Transverse colon (tissue), 4 donors: ENCODE data around the gene SEPTIN7. TPM values are rescaled to one million over a fixed set of nuclear protein-coding genes. Genes with fewer than 3 reads are reported as not detected.

ENCODE experiments used
- DNase-seq: peaks from one replicate; pipeline ENCODE4 v3.0.0-alpha.2; 2019
- H3K27ac ChIP-seq, 4 donors: fragments of 200-600 bp; sonication (generic); 2 replicates each; pipeline ENCODE4 v1.5.1; 2016 to 2018; ENCODE audit warnings: inconsistent platforms in 4 of 4
- H3K27me3 ChIP-seq: fragments of 200-600 bp; sonication (generic); 2 replicates; pipeline ENCODE4 v1.5.1; 2017; ENCODE audit warnings: inconsistent platforms
- H3K36me3 ChIP-seq, 4 donors: fragments of 200-600 bp; sonication (generic); 2 replicates each; pipeline ENCODE4 v1.5.1; 2017 to 2019; ENCODE audit warnings: inconsistent platforms in 4 of 4
- H3K4me1 ChIP-seq, 4 donors: fragments of 200-600 bp; sonication (generic); 2 replicates each; pipeline ENCODE4 v1.5.1; 2017 to 2020; ENCODE audit warnings: inconsistent platforms in 4 of 4
- H3K4me3 ChIP-seq, 4 donors: fragments of 200-600 bp; sonication (generic); 1 replicate in 1 of 4; 2 replicates in 3 of 4; pipeline versions ENCODE4 v1.5.1 to v1.6.1; 2017 to 2019; ENCODE audit warnings: inconsistent platforms in 4 of 4
- H3K9me3 ChIP-seq, 2 donors: fragments of 200-600 bp; sonication (generic); 2 replicates each; pipeline ENCODE4 v1.5.1; 2017 to 2019; ENCODE audit warnings: inconsistent platforms in 2 of 2
- EP300 ChIP-seq: sonication (generic); formaldehyde crosslinking; IDR thresholded peaks from one replicate; pipeline ENCODE4 v1.6.1; 2017; ENCODE audit warnings: antibody characterized with exemption, low read depth
- POLR2A ChIP-seq: fragments of 450-650 bp; IDR thresholded peaks from one replicate; pipeline ENCODE4 v1.6.1; 2016; ENCODE audit warnings: antibody characterized with exemption, mild to moderate bottlenecking, moderate library complexity
- POLR2AphosphoS5 ChIP-seq, 3 donors: sonication (generic); formaldehyde crosslinking; IDR thresholded peaks; one replicate each; pipeline ENCODE4 v1.6.1; 2016; ENCODE audit warnings: antibody characterized with exemption in 3 of 3
- WGBS, 2 donors: methylation state at CpG; one replicate each; pipeline ENCODE4 v1.1.5; 2018; ENCODE audit warnings: low coverage in 1 of 2; 5-methylcytosine and 5-hydroxymethylcytosine counted together
- in situ Hi-C, 4 donors: fragments of 200-750 bp; cut with MboI; loops; one replicate each; pipeline versions ENCODE4 v1.15.0 to v1.15.1; 2017; ENCODE audit warnings: low sequenced_read_pairs in 3 of 4, low pct_ligation_motif_present in 1 of 4, low pct_unique_long_range_greater_than_20kb in 1 of 4
- intact Hi-C: fragments of 100-400 bp; cut with DNase I; formaldehyde crosslinking; loops from one replicate; pipeline ENCODE4 v1.15.1; 2023; ENCODE audit warnings: low total_unique reads
- total RNA-seq, 4 donors: library from RNA; depleted of rRNA; stranded (reverse); fragments of >200 nt; gene quantifications; one replicate each; pipeline ENCODE4 v1.1.0, GENCODE V29; 2016
- TF ChIP-seq, protein P1 (sequence below), 5 experiments: fragments of 200-600 bp in 3 of 5; fragments of 450-650 bp in 2 of 5; sonication (generic) in 3 of 5; IDR thresholded peaks; 1 replicate in 2 of 5; 2 replicates in 3 of 5; pipeline ENCODE4 v1.5.1; 2016 to 2017; ENCODE audit warnings: antibody characterized with exemption in 5 of 5, inconsistent platforms in 3 of 5, mild to moderate bottlenecking in 2 of 5, moderate library complexity in 1 of 5

Gene SEPTIN7
- total RNA-seq, 4 donors from 2014 or later: 73.2 to 131 (median 101) TPM

DNA sequence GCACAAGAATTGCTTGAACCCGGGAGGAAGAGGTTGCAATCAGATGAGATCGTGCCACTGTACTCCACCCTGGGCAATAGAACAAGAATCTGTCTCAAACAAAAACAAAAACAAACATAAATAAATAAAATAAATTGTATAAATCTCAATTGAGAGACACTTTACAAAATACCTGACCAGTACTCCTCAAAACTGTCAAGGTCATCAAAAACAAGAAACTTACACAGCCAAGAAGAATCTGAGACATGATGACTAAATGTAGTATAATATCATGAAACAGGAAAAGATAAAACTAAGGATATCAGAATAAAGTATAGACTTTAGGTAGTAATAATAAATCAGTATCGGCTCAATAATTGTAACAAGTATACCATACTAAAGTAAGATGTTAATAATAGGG lies 26.9 kb upstream of the SEPTIN7 start:
- intact Hi-C loops (no loop called here), in situ Hi-C loops (no loop called here)
- Histone ChIP-seq H3K27ac (no peak overlapping the region), H3K36me3 (no peaks in the 10 kb centered on the region), H3K27me3 (no peaks in the 10 kb centered on the region), H3K4me1 (no peaks in the 10 kb centered on the region), H3K9me3 (no peaks in the 10 kb centered on the region), H3K4me3 (no peak overlapping the region)
- TF ChIP-seq POLR2AphosphoS5 (IDR thresholded peaks at IDR 0.05): no peak
- TF ChIP-seq, protein P1, sequence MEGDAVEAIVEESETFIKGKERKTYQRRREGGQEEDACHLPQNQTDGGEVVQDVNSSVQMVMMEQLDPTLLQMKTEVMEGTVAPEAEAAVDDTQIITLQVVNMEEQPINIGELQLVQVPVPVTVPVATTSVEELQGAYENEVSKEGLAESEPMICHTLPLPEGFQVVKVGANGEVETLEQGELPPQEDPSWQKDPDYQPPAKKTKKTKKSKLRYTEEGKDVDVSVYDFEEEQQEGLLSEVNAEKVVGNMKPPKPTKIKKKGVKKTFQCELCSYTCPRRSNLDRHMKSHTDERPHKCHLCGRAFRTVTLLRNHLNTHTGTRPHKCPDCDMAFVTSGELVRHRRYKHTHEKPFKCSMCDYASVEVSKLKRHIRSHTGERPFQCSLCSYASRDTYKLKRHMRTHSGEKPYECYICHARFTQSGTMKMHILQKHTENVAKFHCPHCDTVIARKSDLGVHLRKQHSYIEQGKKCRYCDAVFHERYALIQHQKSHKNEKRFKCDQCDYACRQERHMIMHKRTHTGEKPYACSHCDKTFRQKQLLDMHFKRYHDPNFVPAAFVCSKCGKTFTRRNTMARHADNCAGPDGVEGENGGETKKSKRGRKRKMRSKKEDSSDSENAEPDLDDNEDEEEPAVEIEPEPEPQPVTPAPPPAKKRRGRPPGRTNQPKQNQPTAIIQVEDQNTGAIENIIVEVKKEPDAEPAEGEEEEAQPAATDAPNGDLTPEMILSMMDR (IDR thresholded peaks at IDR 0.05): no peak
- TF ChIP-seq POLR2A: no peak
- TF ChIP-seq EP300: no peak
- WGBS, 2 donors: 93% methylated on average over 3 of the region's 3 CpGs
- DNase-seq: no peak

DNA sequence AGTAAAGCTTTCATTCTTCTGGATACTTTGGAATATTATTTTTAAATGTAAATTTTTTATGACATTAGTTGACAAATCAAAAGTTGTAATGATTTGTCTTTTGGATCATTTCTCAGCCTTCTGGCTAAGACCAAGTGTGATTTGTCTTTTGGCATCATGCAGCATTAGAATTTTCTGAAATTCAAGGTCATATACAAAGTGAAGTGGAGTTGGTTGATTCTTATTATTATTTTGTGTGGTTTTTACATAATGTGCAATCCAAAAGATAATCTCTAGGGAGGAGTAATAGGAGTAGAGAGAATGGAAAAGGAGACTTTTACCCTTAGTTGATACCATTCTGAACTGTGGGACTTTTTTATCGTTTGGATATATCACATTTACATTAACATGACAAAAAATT lies 24.2 kb upstream of the SEPTIN7 start:
- no peaks in the 10 kb centered on the region for H3K9me3 ChIP-seq
- no peak for TF ChIP-seq EP300
- in situ Hi-C loops (no loop called here), intact Hi-C loops (no loop called here)
- H3K4me1 ChIP-seq: no peaks in the 10 kb centered on the region
- no peak for DNase-seq
- H3K27ac ChIP-seq: no peak overlapping the region
- WGBS, 2 donors: 71 to 90% methylated on average over 1 of the region's 1 CpG
- no peaks in the 10 kb centered on the region for H3K27me3 ChIP-seq
- no peak overlapping the region for H3K4me3 ChIP-seq
- no peaks in the 10 kb centered on the region for H3K36me3 ChIP-seq

DNA sequence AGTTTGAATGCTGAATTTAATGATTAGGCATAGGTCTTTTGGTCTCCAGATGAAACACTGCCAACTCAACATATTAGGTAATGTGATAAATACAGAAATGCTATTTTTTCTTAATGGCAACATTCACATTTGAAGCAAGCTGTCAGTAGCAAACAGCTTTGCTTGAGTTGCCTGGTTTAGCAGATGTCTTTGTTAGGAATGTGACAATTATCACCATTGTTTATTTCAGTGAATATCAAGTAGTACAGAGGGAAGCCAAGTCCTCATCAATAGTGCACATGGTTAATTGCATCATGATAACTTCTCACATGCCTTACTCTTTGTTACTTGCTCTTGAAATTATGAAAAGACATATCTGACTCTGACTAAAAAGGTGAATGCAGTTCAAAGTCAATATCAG lies 23.7 kb upstream of the SEPTIN7 start:
- DNase-seq: no peak
- TF ChIP-seq, protein P1 (IDR thresholded peaks at IDR 0.05): no peak
- TF ChIP-seq POLR2A (no peak), EP300 (no peak), POLR2AphosphoS5 (IDR thresholded peaks at IDR 0.05) (no peak)
- Histone ChIP-seq H3K4me1 (no peaks in the 10 kb centered on the region), H3K36me3 (no peaks in the 10 kb centered on the region), H3K4me3 (no peak overlapping the region), H3K27me3 (no peaks in the 10 kb centered on the region), H3K9me3 (no peaks in the 10 kb centered on the region), H3K27ac (no peak overlapping the region)
- in situ Hi-C loops (no loop called here), intact Hi-C loops (no loop called here)

DNA sequence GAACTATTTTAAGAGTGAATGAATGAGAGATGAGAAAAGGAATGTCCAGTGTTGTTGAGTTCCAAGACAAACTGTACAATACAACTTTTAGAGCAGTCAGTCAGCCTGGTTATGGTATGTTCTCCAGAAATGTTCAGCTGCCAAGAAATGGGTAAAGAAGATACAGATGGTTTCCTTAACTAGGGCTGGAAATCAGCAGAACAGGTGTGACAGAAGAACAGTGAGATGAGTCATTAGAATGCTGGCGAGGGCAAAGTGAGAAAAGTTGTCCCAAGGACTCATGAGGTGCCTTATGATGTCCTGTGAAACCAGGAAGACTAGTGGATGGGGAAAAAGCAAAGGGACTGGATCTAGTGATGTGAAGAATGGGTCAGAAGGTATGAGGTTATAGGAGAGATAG lies 20.8 kb upstream of the SEPTIN7 start:
- Histone ChIP-seq H3K4me3 (no peak overlapping the region), H3K4me1 (no peaks in the 10 kb centered on the region), H3K27me3 (no peaks in the 10 kb centered on the region), H3K36me3 (no peaks in the 10 kb centered on the region), H3K9me3 (no peaks in the 10 kb centered on the region), H3K27ac (no peak overlapping the region)
- intact Hi-C loops (no loop called here), in situ Hi-C loops (no loop called here)
- WGBS, 2 donors: 70 to 73% methylated on average over 1 of the region's 1 CpG
- TF ChIP-seq, protein P1 (IDR thresholded peaks at IDR 0.05): no peak
- no peak for TF ChIP-seq POLR2A
- no peak for TF ChIP-seq EP300
- TF ChIP-seq POLR2AphosphoS5 (IDR thresholded peaks at IDR 0.05): no peak
- no peak for DNase-seq

DNA sequence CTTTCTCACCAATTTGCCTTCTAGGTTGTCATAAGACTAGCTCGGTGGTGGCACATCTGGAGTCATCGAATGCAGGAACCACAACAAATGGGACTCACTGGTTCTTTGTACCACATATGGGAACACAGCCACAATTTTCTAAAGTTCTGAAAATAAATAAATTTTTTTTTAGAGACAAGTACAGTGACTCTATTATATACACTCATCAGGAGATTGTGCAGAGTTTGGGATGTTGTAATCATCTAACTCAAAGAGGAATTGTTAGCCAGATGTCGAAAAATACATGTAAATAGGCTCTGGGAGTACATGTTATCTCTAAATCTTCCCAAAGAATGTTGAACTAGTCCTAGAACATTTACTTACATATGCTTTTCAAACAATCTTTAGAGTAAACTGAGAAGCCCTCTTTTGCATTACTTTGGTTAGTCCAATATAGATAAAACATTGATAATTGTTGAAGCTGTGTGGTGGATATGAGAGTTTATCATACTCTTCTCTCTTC lies 19.6 kb upstream of the SEPTIN7 start:
- intact Hi-C loops (no loop called here), in situ Hi-C loops (no loop called here)
- Histone ChIP-seq H3K4me3 (no peak overlapping the region), H3K4me1 (no peaks in the 10 kb centered on the region), H3K27me3 (no peaks in the 10 kb centered on the region), H3K9me3 (no peaks in the 10 kb centered on the region), H3K36me3 (no peaks in the 10 kb centered on the region), H3K27ac (no peak overlapping the region)
- DNase-seq: no peak
- 85 to 90% methylated on average over 2 to 3 of the region's 3 CpGs for WGBS, 2 donors
- TF ChIP-seq EP300 (no peak), POLR2A (no peak), POLR2AphosphoS5 (IDR thresholded peaks at IDR 0.05) (no peak)
- TF ChIP-seq, protein P1 (IDR thresholded peaks at IDR 0.05): no peak
